OCI-LY3 (cell line): ENCODE results near the gene ENTPD2.

Experiments
- H2AFZ ChIP-seq: fragments of 200-600, 300-600 bp; shearing (Covaris generic); 2 replicates; pipeline ENCODE4 v1.6.0; 2014; ENCODE audit warnings: antibody characterized with exemption, low read depth, low read length
- H3K27ac ChIP-seq: fragments of 200-600, 300-600 bp; sonication (generic); 2 replicates; pipeline ENCODE4 v1.5.1; 2014; ENCODE audit warnings: mild to moderate bottlenecking, low read length, moderate library complexity, mixed read lengths
- H3K27me3 ChIP-seq: fragments of 200-600, 300-600 bp; sonication (generic); 2 replicates; pipeline ENCODE4 v1.6.1; 2014; ENCODE audit warnings: low read depth, low read length, mixed read lengths
- H3K36me3 ChIP-seq: fragments of 200-600, 300-600 bp; sonication (generic); replicated peaks from 2 replicates; pipeline ENCODE3; 2014; ENCODE audit warnings: low read depth, low read length, mixed read lengths
- H3K4me1 ChIP-seq: fragments of 300-600, 200-600 bp; sonication (generic); 2 replicates; pipeline ENCODE4 v1.6.1; 2014; ENCODE audit warnings: low read length, mixed read lengths
- H3K4me2 ChIP-seq: fragments of 200-600, 300-600 bp; sonication (generic); 2 replicates; pipeline ENCODE4 v1.6.1; 2014; ENCODE audit warnings: low read length, mixed read lengths
- H3K4me3 ChIP-seq: fragments of 300-600, 200-600 bp; sonication (generic); 2 replicates; pipeline ENCODE4 v1.5.1; 2014; ENCODE audit warnings: antibody characterized with exemption, mild to moderate bottlenecking, low read length, moderate library complexity
- H3K79me2 ChIP-seq: fragments of 300-600, 200-600 bp; shearing (Covaris generic); 2 replicates; pipeline ENCODE4 v1.6.1; 2014; ENCODE audit warnings: mild to moderate bottlenecking, low read length, mixed read lengths
- H3K9ac ChIP-seq: fragments of 300-600, 200-600 bp; shearing (Covaris generic); 2 replicates; pipeline ENCODE4 v1.6.0; 2014; ENCODE audit warnings: mild to moderate bottlenecking, low read length, moderate library complexity
- H3K9me3 ChIP-seq: fragments of 200-600, 300-600 bp; shearing (Covaris generic); 2 replicates; pipeline ENCODE4 v1.6.1; 2014; ENCODE audit warnings: low read length, mixed read lengths; ENCODE audit not compliant: insufficient read depth
- H4K20me1 ChIP-seq: fragments of 200-600, 300-600 bp; sonication (generic); 2 replicates; pipeline ENCODE4 v1.6.1; 2016; ENCODE audit warnings: low read length, mixed read lengths; ENCODE audit not compliant: insufficient read depth
- CTCF ChIP-seq: fragments of 200-600, 300-600 bp; sonication (generic); IDR thresholded peaks from 2 replicates; pipeline ENCODE4 v1.5.1; 2014; ENCODE audit warnings: antibody characterized with exemption, low read length, low read depth
- EZH2phosphoT487 ChIP-seq: fragments of 200-600 bp; shearing (Covaris generic); IDR thresholded peaks from 2 replicates; pipeline ENCODE4 v1.6.1; 2018; ENCODE audit warnings: antibody characterized with exemption, mixed run types, low read depth

The ENTPD2 gene

GRCh38 chr9:137021979-137022661 lies 31.7 kb downstream of the ENTPD2 start:
- Histone ChIP-seq H3K36me3 (no peaks in the 10 kb centered on the region), H3K27ac (no peak overlapping the region)

GRCh38 chr9:137021568-137021978 lies 32.3 kb downstream of the ENTPD2 start:
- H4K20me1 ChIP-seq, result no peaks in the 10 kb centered on the region
- H3K9ac ChIP-seq, result no peak overlapping the region
- no peak overlapping the region for H3K27ac ChIP-seq
- H3K4me2 ChIP-seq, result no peak overlapping the region
- H3K9me3 ChIP-seq, result no peaks in the 10 kb centered on the region
- H3K4me1 ChIP-seq, result peaks cover 6% of the 10 kb centered on the region; the same call in 1 of the 2 replicates
- H3K27me3 ChIP-seq, result no peaks in the 10 kb centered on the region
- no peak for TF ChIP-seq CTCF
- TF ChIP-seq EZH2phosphoT487, result no peak
- no peaks in the 10 kb centered on the region for H3K79me2 ChIP-seq
- no peaks in the 10 kb centered on the region for H3K36me3 ChIP-seq
- no peak overlapping the region for H2AFZ ChIP-seq
- no peak overlapping the region for H3K4me3 ChIP-seq

More at GRCh38 chr9:137021979-137022661, 31.7 kb downstream of the ENTPD2 start:
- no peaks in the 10 kb centered on the region for H3K79me2 ChIP-seq
- no peak overlapping the region for H3K4me3 ChIP-seq
- H4K20me1 ChIP-seq, result no peaks in the 10 kb centered on the region
- H2AFZ ChIP-seq, result no peak overlapping the region
- H3K4me2 ChIP-seq, result no peak overlapping the region
- no peak overlapping the region for H3K9ac ChIP-seq
- H3K9me3 ChIP-seq, result no peaks in the 10 kb centered on the region
- H3K4me1 ChIP-seq, result peaks cover 6% of the 10 kb centered on the region; the same call in 1 of the 2 replicates
- no peak for TF ChIP-seq EZH2phosphoT487
- no peak for TF ChIP-seq CTCF
- H3K27me3 ChIP-seq, result peaks cover 1% of the 10 kb centered on the region

GRCh38 chr9:137020771-137021567 lies 32.9 kb downstream of the ENTPD2 start:
- Histone ChIP-seq H3K79me2 (no peaks in the 10 kb centered on the region), H3K27me3 (no peaks in the 10 kb centered on the region), H3K4me1 (peaks cover 5% of the 10 kb centered on the region; the same call in 1 of the 2 replicates), H4K20me1 (no peaks in the 10 kb centered on the region), H3K4me2 (no peak overlapping the region), H3K9me3 (no peaks in the 10 kb centered on the region), H3K9ac (no peak overlapping the region), H3K27ac (no peak overlapping the region), H3K4me3 (no peak overlapping the region), H3K36me3 (no peaks in the 10 kb centered on the region), H2AFZ (no peak overlapping the region)
- TF ChIP-seq CTCF (no peak), EZH2phosphoT487 (no peak)
